Suprapubic skin (tissue), 4 donors: ENCODE data around the gene LRRN4CL. TPM values are rescaled to one million over a fixed set of nuclear protein-coding genes. Genes with fewer than 3 reads are reported as not detected.

Source experiments
- DNase-seq, 2 donors: peaks; one replicate each; pipeline ENCODE4 v3.0.0-alpha.2; 2019; ENCODE audit warnings: low spot score in 2 of 2
- H3K27ac ChIP-seq: fragments of 200-600 bp; sonication (generic); one replicate; pipeline ENCODE4 v1.5.1; 2019
- H3K27me3 ChIP-seq: fragments of 200-600 bp; sonication (generic); one replicate; pipeline ENCODE4 v1.5.1; 2019
- H3K36me3 ChIP-seq: fragments of 200-600 bp; sonication (generic); one replicate; pipeline ENCODE4 v1.5.1; 2019
- H3K4me1 ChIP-seq: fragments of 200-600 bp; sonication (generic); one replicate; pipeline ENCODE4 v1.5.1; 2019
- H3K4me3 ChIP-seq: fragments of 200-600 bp; sonication (generic); one replicate; pipeline ENCODE4 v1.5.1; 2019; ENCODE audit warnings: mild to moderate bottlenecking
- H3K9me3 ChIP-seq: fragments of 200-600 bp; sonication (generic); one replicate; pipeline ENCODE4 v1.5.1; 2019
- EP300 ChIP-seq: sonication (generic); formaldehyde crosslinking; IDR thresholded peaks from one replicate; pipeline ENCODE4 v1.6.1; 2017; ENCODE audit warnings: antibody characterized with exemption
- POLR2A ChIP-seq, 2 donors: fragments of 450-650 bp; IDR thresholded peaks; one replicate each; pipeline ENCODE4 v1.6.1; 2017; ENCODE audit warnings: antibody characterized with exemption in 2 of 2, mild to moderate bottlenecking in 2 of 2, moderate library complexity in 2 of 2
- POLR2AphosphoS5 ChIP-seq, 3 donors: sonication (generic); formaldehyde crosslinking; IDR thresholded peaks; one replicate each; pipeline ENCODE4 v1.6.1; 2017; ENCODE audit warnings: antibody characterized with exemption in 3 of 3
- WGBS: methylation state at CpG from one replicate; pipeline ENCODE4 v1.1.5; 2018; 5-methylcytosine and 5-hydroxymethylcytosine counted together
- total RNA-seq, 4 donors: library from RNA; depleted of rRNA; stranded (reverse); fragments of >200 nt; gene quantifications; one replicate each; pipeline ENCODE4 v1.1.0, GENCODE V29; 2016
- TF ChIP-seq, protein P1 (sequence below), 2 donors: fragments of 200-600 bp in 1 of 2; fragments of 450-650 bp in 1 of 2; sonication (generic) in 1 of 2; IDR thresholded peaks; one replicate each; pipeline ENCODE4 v1.5.1; 2016 to 2019; ENCODE audit warnings: antibody characterized with exemption in 2 of 2, mild to moderate bottlenecking in 1 of 2, moderate library complexity in 1 of 2

The LRRN4CL gene
- total RNA-seq, 4 donors from 2014 or later = 3.3 to 7.6 (median 5.9) TPM

DNA sequence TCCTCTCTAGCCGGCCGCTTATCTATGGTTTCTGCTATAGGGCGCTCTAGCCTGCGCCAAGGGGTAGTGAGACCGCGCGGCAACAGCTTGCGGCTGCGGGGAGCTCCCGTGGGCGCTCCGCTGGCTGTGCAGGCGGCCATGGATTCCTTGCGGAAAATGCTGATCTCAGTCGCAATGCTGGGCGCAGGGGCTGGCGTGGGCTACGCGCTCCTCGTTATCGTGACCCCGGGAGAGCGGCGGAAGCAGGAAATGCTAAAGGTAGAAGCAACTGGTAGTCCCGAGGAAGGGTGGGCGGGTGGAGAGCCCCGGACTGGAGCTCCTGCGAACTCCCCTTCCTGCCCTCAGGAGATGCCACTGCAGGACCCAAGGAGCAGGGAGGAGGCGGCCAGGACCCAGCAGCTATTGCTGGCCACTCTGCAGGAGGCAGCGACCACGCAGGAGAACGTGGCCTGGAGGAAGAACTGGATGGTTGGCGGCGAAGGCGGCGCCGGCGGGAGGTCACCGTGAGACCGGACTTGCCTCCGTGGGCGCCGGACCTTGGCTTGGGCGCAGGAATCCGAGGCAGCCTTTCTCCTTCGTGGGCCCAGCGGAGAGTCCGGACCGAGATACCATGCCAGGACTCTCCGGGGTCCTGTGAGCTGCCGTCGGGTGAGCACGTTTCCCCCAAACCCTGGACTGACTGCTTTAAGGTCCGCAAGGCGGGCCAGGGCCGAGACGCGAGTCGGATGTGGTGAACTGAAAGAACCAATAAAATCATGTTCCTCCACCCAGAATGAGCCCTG is 17.5 kb downstream of the LRRN4CL start, which contains the start of the genes LBHD1 and UQCC3:
Gene LBHD1 (minus strand): TSS at position 660 of the 782 bp plus-strand sequence. CDS start 2,236 bp downstream, outside the sequence.
Gene UQCC3 (plus strand): TSS at position 66 of the 782 bp plus-strand sequence. CDS start 73 bp downstream, at position 139.
- TF ChIP-seq POLR2AphosphoS5 (IDR thresholded peaks at IDR 0.05) (peak in 1 of 3 donors; percentile 23), POLR2A (IDR thresholded peaks at IDR 0.05) (peak in 1 of 2 donors; percentile 50)
- TF ChIP-seq, protein P1, sequence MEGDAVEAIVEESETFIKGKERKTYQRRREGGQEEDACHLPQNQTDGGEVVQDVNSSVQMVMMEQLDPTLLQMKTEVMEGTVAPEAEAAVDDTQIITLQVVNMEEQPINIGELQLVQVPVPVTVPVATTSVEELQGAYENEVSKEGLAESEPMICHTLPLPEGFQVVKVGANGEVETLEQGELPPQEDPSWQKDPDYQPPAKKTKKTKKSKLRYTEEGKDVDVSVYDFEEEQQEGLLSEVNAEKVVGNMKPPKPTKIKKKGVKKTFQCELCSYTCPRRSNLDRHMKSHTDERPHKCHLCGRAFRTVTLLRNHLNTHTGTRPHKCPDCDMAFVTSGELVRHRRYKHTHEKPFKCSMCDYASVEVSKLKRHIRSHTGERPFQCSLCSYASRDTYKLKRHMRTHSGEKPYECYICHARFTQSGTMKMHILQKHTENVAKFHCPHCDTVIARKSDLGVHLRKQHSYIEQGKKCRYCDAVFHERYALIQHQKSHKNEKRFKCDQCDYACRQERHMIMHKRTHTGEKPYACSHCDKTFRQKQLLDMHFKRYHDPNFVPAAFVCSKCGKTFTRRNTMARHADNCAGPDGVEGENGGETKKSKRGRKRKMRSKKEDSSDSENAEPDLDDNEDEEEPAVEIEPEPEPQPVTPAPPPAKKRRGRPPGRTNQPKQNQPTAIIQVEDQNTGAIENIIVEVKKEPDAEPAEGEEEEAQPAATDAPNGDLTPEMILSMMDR (IDR thresholded peaks at IDR 0.05) = no peak
- H3K4me3 ChIP-seq = peak within 1 kb of the TSS; percentile 86
- 3% methylated on average over 10 of the region's 59 CpGs for WGBS
- H3K27ac ChIP-seq = peak within 1 kb of the TSS; percentile 89
- H3K4me1 ChIP-seq = peaks cover 49% of the 10 kb centered on the region
- H3K27me3 ChIP-seq = no peaks in the 10 kb centered on the region
- H3K9me3 ChIP-seq = no peaks in the 10 kb centered on the region
- peak; percentile 85 to 89 for DNase-seq
- H3K36me3 ChIP-seq = peaks cover 20% of the 10 kb centered on the region

DNA sequence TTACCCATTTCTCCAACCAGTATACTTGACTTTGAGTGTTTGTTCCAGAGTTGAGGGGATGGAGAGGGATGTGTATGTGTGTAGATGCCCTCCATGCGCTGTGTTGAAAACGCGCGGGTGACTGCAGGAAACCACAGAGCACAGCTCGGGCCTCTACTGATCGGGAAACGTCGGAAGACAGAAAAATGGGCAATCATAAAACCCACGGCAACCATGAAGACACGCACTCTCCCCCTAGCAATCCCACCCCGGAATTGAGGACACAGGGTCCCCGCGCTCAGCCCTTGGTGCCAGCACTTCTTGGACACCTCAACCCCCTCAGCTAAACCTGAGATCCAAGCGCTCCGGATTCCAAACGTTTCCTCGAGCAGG is 18.1 kb downstream of the LRRN4CL start:
- peak overlapping the region; percentile 89 for H3K27ac ChIP-seq
- WGBS = 0% methylated on average over 13 of the region's 17 CpGs
- DNase-seq = no peak
- H3K4me1 ChIP-seq = peaks cover 53% of the 10 kb centered on the region
- H3K27me3 ChIP-seq = no peaks in the 10 kb centered on the region
- H3K4me3 ChIP-seq = peak overlapping the region; percentile 86
- H3K9me3 ChIP-seq = no peaks in the 10 kb centered on the region
- TF ChIP-seq POLR2AphosphoS5 (IDR thresholded peaks at IDR 0.05) = no peak
- TF ChIP-seq POLR2A (IDR thresholded peaks at IDR 0.05) = no peak
- TF ChIP-seq, protein P1 (IDR thresholded peaks at IDR 0.05) = no peak
- TF ChIP-seq EP300 = no peak
- peaks cover 18% of the 10 kb centered on the region for H3K36me3 ChIP-seq

- Histone ChIP-seq H3K4me3 (no peak overlapping the region), H3K9me3 (no peaks in the 10 kb centered on the region), H3K27me3 (no peaks in the 10 kb centered on the region), H3K36me3 (peaks cover 8% of the 10 kb centered on the region), H3K27ac (no peak overlapping the region), H3K4me1 (peaks cover 60% of the 10 kb centered on the region)
- 75% methylated on average over 4 of the region's 4 CpGs for WGBS
- no peak for TF ChIP-seq POLR2AphosphoS5 (IDR thresholded peaks at IDR 0.05)
- TF ChIP-seq, protein P1 (IDR thresholded peaks at IDR 0.05) = no peak
- no peak for TF ChIP-seq POLR2A (IDR thresholded peaks at IDR 0.05)
- no peak for TF ChIP-seq EP300
- no peak for DNase-seq
Observed at GRCh38 chr11:62669420-62670161, 19.7 kb downstream of the LRRN4CL start.

DNA sequence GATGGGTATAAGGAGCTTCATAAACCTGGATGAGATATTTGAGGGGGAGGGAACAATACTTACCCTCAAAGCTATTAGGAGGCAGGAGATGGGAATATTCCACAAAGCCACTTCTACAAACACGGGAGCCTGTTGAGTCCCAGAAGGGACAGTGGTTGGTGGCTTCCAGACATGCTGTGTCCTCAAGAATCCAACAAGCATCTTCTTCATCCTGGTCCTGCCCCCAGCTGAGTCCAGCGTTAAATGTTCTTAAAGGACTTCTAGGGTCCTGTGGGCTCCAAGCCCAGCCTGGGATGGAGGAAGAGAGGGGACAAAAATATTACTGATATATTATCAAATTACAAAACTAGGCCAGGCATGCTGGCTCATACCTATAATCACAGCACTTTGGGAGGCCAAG is 21.9 kb downstream of the LRRN4CL start:
- Histone ChIP-seq H3K9me3 (no peaks in the 10 kb centered on the region), H3K4me1 (peaks cover 61% of the 10 kb centered on the region)
- no peak for TF ChIP-seq POLR2A (IDR thresholded peaks at IDR 0.05)
- TF ChIP-seq, protein P1 (IDR thresholded peaks at IDR 0.05) = no peak
- no peak for TF ChIP-seq POLR2AphosphoS5 (IDR thresholded peaks at IDR 0.05)
- TF ChIP-seq EP300 = no peak

More for the DNA sequence above, 21.9 kb downstream of the LRRN4CL start:
- H3K27me3 ChIP-seq = no peaks in the 10 kb centered on the region
- no peak overlapping the region for H3K27ac ChIP-seq
- H3K4me3 ChIP-seq = no peak overlapping the region
- 100% methylated on average over 2 of the region's 2 CpGs for WGBS
- no peak for DNase-seq
- H3K36me3 ChIP-seq = peaks cover 15% of the 10 kb centered on the region
